NCI-H1417 treated with DMSO at 0.1 percent for 48 hours (cell line): ENCODE data around the gene ZCCHC24.

Experiments
- DNase-seq: peaks from one replicate; lab custom pipeline; 2025; lab: John Stamatoyannopoulos, UW

ZCCHC24 gene

DNA sequence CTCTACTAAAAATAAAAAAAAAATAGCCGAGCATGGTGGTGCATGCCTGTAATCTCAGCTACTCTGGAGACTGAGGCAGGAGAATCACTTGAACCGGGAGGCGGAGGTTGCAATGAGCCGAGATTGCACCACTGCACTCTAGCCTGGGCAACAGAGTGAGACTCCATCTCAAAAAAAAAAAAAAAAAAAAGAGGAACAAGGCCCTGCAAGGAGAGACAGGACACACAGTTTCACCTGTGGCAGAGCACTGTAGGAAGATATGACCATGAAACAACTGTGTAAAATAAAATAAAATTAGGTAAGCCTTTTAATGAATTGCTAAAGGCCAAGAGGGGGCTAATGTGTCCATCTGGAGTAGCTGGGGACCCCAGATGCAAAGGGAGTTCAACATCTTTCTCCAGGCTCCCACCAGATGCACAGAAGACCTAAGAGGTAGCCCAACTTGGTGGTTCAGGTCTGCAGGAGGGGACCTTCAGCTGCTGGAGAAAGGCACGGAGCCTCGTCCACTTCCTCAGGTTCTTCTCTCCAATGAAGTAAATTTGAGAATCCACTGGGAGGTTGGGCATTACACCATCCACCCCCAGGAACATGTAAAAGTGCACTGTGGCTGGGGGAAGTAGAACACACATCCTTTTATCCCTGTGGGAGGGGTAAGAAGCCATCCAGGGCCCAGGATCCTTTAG, 85.5 kb downstream of the ZCCHC24 start:
- no peak for DNase-seq

DNA sequence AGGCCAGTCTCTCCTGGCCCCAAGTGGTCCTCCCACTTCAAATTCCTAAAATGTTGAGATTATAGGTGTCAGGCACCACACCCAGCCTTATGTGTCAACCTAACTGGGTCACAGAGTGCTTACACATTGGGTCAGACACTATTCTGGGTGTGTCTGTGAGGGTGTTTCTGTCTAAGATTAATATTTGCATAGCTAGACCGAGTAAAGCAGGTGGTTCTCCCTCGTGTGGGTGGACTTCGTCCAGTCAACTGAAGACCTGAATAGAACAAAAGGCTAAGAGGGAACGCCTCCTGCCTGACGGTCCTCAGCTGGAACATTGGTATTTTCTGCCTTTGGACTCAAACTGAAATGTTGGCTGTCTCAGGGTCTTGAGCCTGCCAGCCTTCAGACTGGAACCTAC, 86.6 kb downstream of the ZCCHC24 start:
- DNase-seq = no peak

DNA sequence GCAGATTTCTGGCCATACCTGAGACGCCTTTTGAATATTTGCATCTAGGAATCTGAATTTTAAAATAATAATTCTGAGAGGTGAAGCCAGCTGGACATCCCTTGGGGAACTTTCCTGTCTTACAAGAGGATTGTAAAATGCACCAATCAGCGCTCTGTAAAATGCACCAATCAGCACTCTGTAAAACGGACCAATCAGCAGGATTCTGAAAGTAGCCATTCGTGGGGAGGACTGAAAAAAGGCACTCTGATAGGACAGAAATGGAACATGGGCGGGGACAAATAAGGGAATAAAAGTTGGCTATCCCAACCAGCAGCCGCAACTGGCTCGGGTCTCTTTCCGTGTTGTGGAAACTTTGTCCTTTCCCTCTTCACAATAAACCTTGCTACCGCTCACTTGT, 88.2 kb downstream of the ZCCHC24 start:
- DNase-seq = no peak

DNA sequence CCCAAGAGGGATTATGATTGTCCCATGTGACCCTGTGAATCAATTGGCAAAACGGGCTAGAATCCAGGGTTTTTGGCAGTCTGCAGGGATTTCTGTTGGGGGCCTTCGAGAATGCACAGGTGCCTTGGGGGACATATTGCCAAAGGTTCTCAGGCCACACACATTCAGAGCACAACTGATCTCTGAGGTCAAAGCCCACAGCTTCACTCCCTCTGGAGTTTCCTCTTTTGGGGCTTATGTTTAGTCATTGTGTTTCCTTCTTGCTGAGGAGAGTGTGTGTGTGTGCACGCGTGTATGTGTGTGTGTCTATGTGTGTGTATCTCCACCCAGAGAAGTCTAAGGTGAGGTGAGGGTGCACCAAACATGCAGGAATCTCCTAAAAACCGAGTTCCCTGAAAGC, 89.3 kb downstream of the ZCCHC24 start:
- DNase-seq = no peak

DNA sequence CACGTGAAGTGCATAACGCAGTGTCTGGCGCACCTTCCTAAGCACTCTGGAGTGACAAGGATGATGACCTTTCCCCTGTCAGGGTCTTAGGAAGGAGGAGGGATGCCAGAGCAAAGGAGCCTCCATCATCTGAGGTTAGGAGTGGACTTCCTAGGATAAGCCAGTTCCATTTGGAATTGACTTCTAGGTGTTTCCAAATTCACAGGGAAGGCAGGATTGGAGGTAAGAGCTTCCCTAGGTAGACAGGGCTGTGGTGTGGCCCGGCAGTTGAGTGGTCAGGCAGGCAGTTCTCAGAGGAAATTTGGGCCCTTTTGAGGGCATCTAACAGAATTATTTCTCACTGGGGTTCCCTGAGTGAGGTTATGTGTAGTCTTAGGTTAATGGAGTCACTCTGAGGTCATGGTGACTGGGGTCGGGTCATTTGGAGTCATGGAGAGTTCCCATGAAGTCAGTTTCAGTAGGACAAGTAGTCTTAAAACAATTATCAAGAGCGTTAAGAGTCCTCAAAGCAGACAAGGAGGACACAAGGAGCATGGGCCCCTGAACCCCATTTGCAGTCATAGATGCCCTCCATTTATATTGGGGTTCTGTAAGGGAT, 89.9 kb downstream of the ZCCHC24 start:
- no peak for DNase-seq

DNA sequence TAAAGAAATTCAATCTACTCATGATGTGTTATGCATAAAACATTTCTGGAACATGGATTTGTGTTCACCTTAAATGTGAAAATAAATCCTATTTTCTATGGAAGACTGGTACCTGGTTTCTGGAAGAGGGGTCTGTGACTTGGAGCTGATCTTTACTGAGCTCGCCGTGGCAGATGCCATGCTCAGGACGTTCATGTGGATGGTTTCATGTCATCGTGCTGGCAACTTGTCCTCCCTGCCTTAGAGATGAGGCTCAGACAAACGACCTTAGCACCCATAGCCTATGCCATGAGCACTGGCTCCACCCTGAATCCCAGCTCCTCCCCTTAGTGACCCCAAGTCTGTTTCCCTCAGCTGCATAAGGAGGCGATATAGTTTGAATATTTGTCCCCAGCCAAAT, 90.8 kb downstream of the ZCCHC24 start:
- DNase-seq = no peak

DNA sequence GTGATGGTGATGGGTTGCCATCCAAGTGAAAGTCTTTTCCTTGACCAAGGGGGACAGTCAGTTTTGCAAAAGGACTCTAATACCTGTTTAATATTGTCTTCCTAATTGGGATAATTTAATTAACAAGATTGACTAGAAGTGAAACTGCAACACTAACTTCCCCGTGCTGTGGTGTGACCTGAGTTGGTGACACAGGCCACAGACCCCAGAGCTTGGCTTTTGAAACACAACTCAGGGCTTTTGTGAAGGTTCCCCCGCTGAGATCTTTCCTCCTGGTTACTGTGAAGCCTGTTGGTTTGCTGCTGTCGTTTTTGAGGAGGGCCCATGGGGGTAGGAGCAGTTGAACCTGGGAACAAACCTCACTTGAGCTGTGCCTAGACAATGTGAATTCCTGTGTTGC, 91.3 kb downstream of the ZCCHC24 start:
- no peak for DNase-seq

DNA sequence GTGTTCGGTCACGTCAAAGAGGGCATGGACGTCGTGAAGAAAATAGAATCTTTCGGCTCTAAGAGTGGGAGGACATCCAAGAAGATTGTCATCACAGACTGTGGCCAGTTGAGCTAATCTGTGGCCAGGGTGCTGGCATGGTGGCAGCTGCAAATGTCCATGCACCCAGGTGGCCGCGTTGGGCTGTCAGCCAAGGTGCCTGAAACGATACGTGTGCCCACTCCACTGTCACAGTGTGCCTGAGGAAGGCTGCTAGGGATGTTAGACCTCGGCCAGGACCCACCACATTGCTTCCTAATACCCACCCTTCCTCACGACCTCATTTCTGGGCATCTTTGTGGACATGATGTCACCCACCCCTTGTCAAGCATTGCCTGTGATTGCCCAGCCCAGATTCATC, 91.7 kb downstream of the ZCCHC24 start:
- no peak for DNase-seq

DNA sequence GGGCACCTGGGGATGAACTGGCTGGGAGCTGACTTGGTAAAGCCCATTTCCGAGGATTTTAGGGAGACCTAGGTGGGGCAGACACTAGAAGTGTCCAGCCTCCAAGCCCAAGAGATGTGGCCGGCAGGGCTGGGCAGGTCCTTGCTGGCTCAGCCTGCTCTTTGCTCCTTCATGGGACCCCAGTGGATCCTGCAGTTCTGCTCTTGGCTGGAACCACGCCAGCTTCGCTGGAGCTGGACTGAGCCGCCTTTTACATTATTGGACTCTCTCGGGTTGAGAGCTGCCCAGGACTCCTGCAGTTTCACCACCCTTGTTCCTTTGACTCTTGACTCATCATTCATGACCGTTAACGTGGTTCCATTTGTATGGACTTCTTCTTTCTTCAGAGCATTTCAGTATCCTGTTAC, 92.4 kb downstream of the ZCCHC24 start:
- DNase-seq = no peak

DNA sequence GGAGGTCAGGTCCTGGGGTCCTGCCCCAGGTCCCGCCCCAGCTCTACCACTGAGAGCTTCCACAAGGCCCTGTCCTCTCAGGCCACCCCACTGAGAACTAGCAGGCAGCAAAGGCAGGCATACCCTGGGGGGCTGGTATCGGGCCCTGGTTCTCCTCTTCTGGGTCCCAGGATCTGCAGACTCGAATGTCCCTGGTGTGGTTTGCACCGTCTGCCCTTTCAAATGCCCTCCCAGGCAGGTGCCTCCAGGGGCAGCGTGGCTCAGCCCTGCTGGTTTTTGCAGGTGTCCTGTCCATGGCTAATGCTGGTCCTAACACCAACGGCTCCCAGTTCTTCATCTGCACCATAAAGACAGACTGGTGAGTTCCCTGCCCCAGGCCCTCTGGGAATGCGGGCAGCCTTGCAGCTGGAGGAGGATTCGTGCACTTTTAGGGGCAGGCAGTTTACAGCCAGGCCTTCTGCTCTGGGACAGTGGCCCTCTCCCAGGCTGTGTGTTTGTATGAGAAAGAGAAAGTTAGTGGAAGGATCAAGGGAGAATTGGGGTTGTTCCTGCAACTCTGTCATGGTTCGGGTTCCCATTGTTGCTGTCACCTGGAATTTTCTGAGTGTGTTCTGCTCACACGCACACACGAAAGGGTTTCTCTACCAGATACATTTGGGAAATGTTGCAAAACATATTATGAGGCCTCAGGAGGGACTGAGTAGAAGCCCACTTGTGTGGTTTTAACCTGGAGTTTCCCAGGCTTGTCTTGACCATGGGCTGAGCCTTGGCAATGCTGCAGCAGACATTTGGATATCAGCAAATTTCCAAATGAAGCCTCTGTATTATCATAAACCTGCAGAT, 93.2 kb downstream of the ZCCHC24 start:
- no peak for DNase-seq

DNA sequence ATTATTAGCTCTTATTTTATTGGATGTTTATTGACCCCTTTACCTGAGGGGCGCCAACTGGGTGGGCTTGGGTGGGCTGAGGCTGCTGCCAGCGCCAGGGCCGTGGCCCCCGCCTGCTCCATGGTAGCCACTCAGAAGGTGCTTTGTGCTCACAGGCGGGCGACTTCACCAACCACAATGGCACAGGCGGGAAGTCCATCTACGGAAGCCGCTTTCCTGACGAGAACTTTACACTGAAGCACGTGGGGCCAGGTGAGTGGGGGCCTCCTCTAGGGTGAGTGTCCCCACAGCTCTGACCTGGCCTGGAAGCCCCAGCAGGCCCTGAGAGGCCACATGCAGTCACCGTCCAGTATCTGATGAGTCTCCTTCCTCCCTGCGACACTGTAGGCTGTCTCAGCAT, 94.1 kb downstream of the ZCCHC24 start:
- DNase-seq = no peak

DNA sequence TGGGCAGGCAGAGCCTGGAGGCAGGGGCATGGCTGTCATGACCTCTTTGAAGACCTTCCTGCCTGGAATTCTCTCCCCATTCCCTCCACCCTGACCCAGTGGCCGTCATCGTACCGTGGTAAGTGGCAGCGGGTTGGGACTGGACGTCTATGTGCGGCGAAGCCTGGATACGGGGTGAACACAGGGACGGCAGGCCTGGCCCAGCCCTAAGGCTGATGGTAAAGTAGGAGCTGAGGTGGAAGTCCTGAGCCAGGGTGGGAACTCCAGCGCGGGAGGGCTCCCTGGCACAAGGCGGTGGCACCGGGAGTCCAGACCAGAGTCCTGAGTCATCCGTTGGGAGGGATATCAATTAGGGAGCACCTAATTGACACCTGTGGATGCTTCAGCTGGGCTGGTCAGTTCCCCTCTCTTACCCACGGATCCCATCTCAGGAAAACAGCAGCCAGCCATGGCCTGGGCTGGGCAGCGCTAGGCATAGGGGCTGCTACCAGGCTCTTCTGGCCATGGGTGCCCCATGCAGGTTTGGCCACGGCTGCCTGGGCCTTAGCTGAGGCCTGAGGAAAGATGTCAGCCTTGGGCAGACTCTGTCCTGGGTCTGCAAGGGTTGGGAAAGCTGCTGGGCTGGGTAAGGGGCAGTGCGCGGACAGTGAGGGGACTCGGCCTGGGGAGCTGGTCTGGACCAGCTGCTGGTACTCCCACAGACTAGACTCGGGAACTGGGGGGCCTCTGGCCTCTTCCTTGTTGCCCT, 94.8 kb downstream of the ZCCHC24 start:
- no peak for DNase-seq

DNA sequence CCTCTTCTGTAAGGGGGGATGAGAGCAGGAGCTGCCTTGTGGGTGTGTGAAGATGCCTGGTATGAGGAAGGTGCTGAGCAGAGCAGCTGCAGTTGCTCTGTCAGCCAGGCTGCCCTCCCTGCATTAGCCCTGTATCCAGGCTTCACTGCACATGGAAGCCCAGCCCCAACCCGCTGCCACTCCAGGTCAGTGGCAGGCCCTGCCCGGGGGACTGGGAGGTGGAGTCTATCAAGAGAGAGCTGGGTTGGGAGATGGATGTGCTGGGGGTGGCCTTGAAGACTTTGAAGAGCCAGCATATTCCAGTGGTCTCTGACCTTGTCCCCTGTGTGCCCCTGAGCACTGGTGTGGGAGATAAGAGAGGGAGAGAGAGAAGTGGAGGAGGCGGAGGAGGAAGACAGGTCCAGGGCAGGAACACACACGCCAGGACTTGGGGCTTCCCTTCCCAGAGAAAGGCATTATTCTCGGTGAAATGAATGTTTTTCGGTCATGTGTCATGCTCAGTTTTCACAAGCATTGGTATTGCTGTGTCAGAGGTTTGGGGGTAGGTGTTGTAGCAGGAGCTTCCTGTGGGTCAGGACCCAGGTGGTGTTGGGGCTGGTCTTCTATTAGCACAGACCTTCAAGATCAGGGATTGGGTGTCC, 95.5 kb downstream of the ZCCHC24 start:
- no peak for DNase-seq

DNA sequence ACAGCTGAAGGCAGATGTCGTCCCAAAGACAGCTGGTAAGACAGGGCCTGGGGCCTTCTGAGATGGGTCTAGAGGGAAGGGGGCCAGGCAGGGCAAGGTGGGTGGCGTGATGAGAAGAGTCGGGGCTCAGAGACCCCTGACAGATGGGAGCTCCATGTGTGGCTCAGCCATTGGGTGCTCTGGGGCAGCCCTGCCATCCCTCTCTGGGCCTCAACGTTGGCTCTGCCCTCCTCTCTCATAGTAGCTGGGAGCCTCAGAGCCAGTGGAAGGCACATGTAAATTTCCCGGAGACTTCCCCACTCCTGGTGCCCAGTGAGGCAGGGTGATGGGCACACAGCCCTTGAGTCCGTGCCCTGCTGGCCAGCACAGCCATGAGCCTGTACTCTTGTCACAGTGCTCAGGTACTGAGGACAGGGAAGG, 96.3 kb downstream of the ZCCHC24 start:
- no peak for DNase-seq

DNA sequence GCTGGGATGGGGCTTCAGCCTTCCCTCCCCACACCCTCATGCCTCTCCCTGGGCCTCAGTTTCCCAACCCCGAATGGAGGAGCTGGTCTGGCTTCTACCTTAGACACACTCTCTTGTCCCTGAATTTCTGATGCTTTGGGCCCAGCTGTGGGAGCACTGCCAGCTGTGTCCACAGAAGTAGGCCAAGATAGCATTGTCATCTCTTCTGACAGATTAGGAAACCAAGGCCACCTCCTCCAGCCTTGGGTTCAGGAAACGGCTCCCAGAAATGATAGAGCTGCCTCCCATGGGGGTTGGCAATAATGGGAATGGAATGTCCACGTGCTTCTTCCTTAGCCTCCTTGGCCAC, 96.8 kb downstream of the ZCCHC24 start:
- DNase-seq = no peak

DNA sequence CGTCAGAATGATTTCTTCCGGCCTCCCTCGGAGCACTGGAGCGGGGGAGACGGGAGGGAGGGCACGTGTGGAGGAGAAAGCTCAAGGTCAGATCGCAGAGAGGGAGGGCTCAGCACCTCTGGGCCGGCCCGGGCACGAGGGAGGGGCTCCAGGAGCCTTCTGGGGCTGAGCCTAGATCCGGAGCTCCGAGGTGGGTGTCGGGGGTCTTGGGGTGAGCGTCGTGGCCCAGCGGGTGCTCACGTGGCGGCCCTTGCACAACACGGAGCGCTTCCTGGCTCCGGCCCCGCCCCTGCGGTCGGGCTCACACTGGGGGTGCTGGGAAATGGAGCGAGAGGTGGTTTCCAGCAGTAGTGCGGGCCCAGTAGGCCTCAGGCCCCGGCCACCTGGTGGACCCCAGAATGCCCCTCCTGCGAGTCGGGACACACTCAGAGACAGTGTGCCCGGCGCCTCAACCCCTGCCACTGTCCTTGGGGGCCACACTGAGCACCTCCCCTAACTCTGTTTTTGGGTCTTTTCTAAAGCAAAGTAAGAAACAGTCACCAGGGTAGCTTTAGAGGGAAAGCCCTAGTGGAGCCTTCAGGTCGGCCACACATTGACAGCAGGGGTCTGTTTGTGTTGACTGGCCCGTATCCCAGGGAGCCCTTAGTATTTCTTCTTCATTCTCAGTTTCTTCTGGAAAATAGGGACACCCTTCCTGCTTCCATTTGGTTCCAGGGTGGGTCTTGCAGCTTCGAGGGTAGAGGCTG, 97.4 kb downstream of the ZCCHC24 start:
- DNase-seq = no peak

DNA sequence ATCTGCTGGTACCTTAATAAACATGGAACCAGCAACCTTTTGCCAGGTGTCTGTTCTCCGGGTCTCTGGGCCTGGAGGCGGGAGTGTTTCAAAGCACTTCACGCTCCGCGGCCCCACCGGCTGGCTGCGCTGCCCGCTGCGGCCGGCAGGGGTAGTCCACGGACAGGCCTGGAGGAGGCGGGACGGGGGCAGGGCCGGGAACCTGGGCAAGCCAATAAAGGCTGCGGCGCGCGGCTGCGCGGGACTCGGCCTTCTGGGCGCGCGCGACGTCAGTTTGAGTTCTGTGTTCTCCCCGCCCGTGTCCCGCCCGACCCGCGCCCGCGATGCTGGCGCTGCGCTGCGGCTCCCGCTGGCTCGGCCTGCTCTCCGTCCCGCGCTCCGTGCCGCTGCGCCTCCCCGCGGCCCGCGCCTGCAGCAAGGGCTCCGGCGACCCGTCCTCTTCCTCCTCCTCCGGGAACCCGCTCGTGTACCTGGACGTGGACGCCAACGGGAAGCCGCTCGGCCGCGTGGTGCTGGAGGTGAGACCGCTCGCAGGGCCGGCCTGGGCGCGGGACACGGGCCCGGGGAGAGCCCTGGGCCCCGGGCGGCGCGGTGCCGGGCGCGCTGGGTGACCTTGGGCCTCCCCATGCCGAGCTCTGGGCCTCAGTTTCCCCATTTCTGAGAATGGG, 98.1 kb downstream of the ZCCHC24 start, which contains the start of gene PPIF:
TSS of gene PPIF (plus strand) at position 244 of the 668 bp plus-strand sequence. CDS start at position 324, 80 bp downstream.
- peak; percentile 26 for DNase-seq

DNA sequence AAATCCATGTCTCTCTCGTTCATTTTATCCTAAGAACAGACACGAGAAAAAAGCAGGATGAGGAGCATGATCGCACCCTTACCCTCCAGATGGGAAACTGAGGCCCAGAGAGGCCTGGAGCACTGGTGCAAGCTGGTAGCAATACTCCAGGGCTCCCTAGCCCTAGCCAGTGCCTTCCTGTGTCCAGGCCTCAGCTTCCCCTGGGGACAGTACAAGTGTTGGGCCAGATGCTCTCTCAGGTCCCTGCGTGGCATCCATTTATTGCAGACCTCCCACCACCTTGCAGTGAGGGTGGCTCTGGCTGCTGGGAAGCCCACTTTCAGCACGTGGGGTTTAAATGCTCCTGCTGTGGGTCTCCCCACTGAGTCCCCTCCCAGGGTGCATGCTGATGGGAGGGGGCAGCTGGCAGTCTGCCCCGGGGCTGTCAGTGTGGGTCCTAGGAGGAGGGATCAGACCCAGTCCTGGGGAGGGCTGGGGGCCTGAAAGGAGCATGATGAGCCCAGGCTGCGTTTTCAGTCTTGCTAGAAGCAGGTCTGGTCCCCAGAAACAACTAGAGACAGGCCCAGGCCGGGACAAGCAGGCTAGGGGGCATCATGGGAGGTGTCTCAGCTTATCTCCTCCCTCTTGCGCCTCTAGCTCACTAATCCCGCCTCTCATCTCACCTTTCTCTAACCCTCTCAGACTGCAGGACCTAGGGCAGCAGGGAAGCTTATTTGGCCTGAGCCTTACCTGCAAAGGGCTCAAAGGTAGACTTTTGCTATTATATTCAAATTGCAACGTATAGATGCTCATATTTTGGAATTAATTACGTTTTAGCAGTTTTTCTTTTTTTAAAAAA, 98.8 kb downstream of the ZCCHC24 start:
- no peak for DNase-seq

DNA sequence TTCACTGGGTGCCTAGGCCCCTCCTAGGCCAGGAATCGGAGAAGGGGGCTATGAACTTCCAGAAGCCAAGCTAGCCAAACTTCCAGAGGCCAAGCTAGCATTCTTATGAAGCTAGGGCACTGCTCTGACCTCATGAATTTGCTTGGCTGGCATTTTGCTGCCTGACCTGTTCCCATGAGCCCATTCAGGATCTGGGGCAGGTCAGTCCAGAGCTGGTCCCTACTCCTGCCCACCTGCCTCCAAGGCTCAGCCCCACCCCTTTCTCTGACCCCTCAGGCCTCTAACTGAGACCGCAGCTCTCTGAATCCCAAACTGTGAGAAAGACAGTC, 99.4 kb downstream of the ZCCHC24 start:
- DNase-seq = no peak
